Stimulated activated effector memory CD8-positive, alpha-beta T cell treated with anti-CD3 and anti-CD28 coated beads, Interleukin-12 subunit alpha, Interleukin-12 subunit beta, amount 100 ng/mL, for 72 hours (primary cell): ENCODE measurements around the gene APOC3.

Experiments
- ATAC-seq: fragments of 150-1000 bp; cut with Tn5 transposase; 2 replicates; pipeline ENCODE4 v1.10.0; 2021
- DNase-seq, 2 donors: peaks; one replicate each; pipeline ENCODE4 v3.0.0; 2021 to 2022; ENCODE audit warnings: low spot score in 2 of 2
- H3K27ac Mint-ChIP-seq: one replicate; pipeline ENCODE4 v1.8.0; 2022; ENCODE audit warnings: mild to moderate bottlenecking, mixed read lengths
- H3K36me3 Mint-ChIP-seq: one replicate; pipeline ENCODE4 v1.8.0; 2022; ENCODE audit warnings: mild to moderate bottlenecking, mixed read lengths
- H3K4me1 Mint-ChIP-seq: one replicate; pipeline ENCODE4 v1.8.0; 2022; ENCODE audit warnings: mixed read lengths
- H3K4me3 Mint-ChIP-seq: one replicate; pipeline ENCODE4 v1.8.0; 2022; ENCODE audit warnings: mild to moderate bottlenecking, mixed read lengths
- H3K9me3 Mint-ChIP-seq: one replicate; pipeline ENCODE4 v1.8.0; 2022; ENCODE audit warnings: mixed read lengths

The APOC3 gene

DNA sequence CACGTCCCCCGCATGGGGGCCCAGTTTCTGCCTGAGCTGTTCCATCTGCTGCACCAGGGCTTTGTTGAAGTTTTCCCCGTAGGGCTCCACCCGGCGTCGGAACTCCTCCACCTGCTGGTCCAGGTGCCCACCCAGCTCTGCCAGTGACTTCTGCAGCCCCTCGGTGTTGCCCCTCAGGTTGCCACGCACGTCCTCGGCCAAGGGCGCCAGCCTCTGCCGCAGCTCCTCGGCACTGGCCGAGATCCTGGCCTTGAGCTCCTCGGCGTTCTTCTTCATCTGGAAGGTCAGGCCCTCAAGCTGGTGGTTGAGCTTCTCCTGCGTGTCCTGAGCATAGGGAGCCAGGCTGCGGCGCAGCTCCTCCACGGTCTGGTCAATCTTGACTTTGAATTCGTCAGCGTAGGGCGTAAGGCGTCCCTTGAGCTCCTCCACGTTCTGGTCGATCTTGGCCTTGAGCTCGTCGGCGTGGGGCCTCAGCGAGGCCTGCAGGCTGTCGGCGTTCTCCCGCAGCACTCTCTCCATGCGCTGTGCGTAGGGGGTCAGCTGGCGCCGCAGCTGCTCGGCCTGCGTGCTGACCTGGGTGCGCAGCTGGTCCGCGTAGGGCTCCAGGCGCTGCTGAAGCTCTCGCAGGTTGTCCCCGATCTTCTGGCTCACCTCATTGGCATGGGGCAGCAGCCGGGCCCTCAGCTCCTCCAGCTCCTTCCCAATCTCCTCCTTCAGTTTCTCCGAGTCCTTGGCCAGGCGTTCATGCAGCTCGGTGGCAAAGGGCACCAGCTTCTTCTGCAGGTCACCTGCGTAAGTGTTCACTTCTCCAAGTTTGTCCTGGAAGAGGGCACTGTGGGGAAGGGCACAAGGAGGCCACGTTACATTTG is 8.4 kb upstream of the APOC3 start:
- Mint-ChIP-seq H3K27ac (no peak overlapping the region), H3K4me1 (no peaks in the 10 kb centered on the region), H3K4me3 (no peak overlapping the region), H3K36me3 (no peaks in the 10 kb centered on the region), H3K9me3 (no peaks in the 10 kb centered on the region)
- ATAC-seq, result no peak
- DNase-seq, result no peak

GRCh38 chr11:116822575-116822974 is 7.1 kb upstream of the APOC3 start:
- Mint-ChIP-seq H3K36me3 (no peaks in the 10 kb centered on the region), H3K27ac (no peak overlapping the region), H3K4me1 (no peaks in the 10 kb centered on the region), H3K9me3 (no peaks in the 10 kb centered on the region), H3K4me3 (no peak overlapping the region)
- no peak for ATAC-seq
- no peak for DNase-seq

DNA sequence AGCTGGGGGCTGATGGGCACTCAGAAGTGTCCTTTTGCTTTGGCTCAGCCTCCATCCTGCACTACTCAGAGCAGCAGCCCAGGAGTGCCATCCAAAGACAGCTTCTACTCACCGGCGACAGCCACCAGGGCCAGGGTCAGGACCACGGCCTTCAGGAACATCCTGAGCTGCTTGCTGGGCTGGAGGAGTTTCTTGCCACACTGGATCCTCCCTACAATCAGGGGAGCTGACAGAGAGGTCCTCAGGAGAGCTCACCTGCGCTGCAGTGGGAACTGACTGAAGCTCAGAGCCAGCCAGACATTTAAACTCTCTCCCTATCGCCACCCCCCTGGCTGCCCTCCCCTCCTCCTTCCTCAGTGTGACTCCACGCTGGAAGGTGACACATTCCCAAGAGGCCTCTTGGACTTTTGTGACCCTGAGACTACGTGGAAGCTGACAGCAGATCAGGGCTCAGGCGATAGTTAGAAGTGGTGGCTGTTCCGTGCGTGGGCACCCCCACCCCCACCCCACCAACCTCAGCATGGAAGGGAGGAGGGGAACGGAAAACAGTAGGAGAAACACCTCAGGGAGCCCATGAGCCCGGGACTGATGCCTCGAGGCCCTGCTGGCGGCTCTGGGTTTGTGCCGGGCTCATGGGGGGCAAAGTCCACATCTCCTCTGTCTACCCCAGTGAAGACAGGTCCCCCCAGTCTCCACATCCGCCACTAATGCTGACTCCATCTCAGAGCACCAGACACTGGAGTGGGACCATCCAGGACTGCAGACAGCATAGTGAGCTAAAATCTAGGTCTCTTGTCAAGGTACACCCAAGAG is 6.5 kb upstream of the APOC3 start, which contains the start of gene APOA4:
APOA4 (minus strand) TSS at position 274 of the 813 bp plus-strand sequence; CDS start at position 161, 113 bp downstream.
- DNase-seq (no peak), ATAC-seq (no peak)
- H3K4me3 Mint-ChIP-seq, result no peak within 1 kb of the TSS
- H3K4me1 Mint-ChIP-seq, result no peaks in the 10 kb centered on the region
- no peaks in the 10 kb centered on the region for H3K9me3 Mint-ChIP-seq
- H3K27ac Mint-ChIP-seq, result no peak within 1 kb of the TSS
- H3K36me3 Mint-ChIP-seq, result no peaks in the 10 kb centered on the region

DNA sequence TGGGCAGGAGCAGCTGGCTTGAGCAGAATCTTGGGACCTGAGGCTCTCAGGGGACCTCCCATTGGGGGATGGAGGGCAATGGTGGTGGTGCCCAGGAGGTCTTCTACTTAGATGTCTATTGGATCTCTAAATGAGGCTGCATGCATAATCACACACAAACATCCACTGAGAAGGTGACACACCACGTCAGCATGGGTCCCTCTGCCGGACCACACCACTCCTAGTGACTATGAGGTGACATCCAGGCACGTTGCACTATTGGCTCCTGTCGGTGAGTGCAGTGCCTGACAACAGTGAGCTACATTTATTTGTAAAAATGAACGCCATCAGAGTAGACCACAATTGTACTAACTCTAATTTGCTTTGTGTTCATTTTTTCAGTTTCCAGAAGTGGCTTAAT is 4.3 kb upstream of the APOC3 start:
- Mint-ChIP-seq H3K27ac (no peak overlapping the region), H3K9me3 (no peaks in the 10 kb centered on the region), H3K4me3 (no peak overlapping the region), H3K36me3 (no peaks in the 10 kb centered on the region), H3K4me1 (no peaks in the 10 kb centered on the region)
- no peak for DNase-seq
- ATAC-seq, result no peak

DNA sequence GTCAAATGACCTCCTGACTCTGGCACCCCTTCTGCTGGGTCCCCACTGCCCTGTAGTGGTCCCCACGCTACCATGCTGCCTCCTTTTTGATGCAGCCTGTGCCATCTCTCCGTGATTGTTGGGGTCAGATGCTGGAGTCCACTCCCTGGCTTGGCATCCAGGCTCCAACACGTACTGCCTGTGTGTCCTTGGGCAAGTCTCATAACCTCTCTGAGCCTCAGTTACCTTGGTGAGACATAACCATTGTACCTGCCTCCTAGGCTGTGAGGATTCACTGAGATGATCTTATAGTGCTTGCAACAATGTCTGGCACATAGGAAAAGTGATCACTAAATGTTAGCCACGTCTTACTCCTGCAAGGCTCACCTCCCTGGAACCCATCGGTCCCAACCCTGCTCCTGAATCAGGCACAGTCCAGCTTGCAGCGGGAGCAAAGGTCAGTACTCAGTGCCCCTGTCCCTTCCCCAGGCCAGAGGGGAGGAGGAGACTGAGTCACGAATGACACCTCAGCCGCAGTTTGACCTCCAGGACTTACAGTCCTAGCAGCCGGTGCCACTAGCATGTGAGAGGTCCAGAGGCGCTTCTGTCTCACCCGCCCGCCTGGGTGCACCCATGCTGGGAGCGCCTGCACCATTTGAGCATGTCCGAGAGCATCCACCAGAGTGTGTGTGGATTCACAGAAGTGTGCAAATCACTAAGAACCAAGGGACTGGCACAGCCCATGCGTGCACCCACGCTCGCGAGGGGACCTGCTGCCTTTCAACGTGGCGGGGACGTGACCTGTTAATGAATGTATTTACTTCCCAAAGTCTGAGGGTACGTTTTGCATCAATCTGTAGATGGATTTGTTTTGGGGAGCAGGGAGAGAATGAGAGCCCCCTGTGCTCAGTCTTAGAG is 3.6 kb upstream of the APOC3 start:
- Mint-ChIP-seq H3K4me1 (no peaks in the 10 kb centered on the region), H3K9me3 (no peaks in the 10 kb centered on the region), H3K4me3 (no peak overlapping the region), H3K36me3 (no peaks in the 10 kb centered on the region), H3K27ac (no peak overlapping the region)
- DNase-seq (no peak), ATAC-seq (no peak)

DNA sequence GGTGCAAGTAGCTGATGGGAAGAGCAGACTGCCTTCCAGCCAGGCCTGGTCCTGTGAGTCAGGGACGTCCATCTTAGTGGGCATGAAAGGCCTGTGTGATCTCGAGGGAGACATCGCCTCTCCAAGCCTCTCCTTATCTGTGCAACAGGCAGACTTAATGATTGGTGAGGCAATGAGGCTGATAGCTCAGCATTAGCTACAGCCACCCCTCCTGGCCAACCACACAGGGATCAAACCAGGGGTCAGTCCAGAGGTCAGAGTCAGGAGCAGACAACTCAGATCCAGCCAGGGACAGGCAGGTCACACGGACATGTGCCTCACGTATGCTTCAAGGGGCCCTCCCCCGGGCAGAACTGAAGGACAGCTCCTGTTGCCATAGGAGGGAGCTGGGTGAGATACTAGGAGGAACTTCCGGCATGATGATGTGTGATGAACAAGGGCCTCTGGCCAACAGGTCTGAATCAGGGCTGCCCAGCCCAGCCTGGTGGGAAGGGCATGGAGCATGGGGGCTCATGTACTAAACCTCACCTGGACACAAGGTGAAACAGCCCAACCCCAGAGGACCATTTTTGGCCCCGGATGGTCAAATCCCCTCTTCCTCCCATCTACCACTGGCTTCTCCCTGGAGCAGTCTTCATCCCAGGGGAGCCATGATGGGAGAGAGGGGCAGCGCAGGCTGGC is 2.8 kb upstream of the APOC3 start:
- Mint-ChIP-seq H3K4me1 (no peaks in the 10 kb centered on the region), H3K27ac (no peak overlapping the region)
- no peak for ATAC-seq

GRCh38 chr11:116827461-116827860 is 2.2 kb upstream of the APOC3 start:
- Mint-ChIP-seq H3K36me3 (no peaks in the 10 kb centered on the region), H3K4me3 (no peak overlapping the region), H3K4me1 (no peaks in the 10 kb centered on the region), H3K27ac (no peak overlapping the region), H3K9me3 (no peaks in the 10 kb centered on the region)
- no peak for DNase-seq
- ATAC-seq, result no peak

More for the DNA sequence above, 2.8 kb upstream of the APOC3 start:
- H3K4me3 Mint-ChIP-seq, result no peak overlapping the region
- H3K36me3 Mint-ChIP-seq, result no peaks in the 10 kb centered on the region
- no peaks in the 10 kb centered on the region for H3K9me3 Mint-ChIP-seq
- no peak for DNase-seq

- Mint-ChIP-seq H3K36me3 (no peaks in the 10 kb centered on the region), H3K9me3 (no peaks in the 10 kb centered on the region), H3K27ac (no peak overlapping the region)
Observed at GRCh38 chr11:116828632-116829524, 829 bp upstream of the APOC3 start.

GRCh38 chr11:116830184-116830912 is 641 bp downstream of the APOC3 start:
- Mint-ChIP-seq H3K27ac (no peak overlapping the region), H3K9me3 (no peaks in the 10 kb centered on the region), H3K4me1 (peaks cover 8% of the 10 kb centered on the region), H3K36me3 (no peaks in the 10 kb centered on the region), H3K4me3 (no peak overlapping the region)
- no peak for ATAC-seq
- DNase-seq, result no peak

More at GRCh38 chr11:116828632-116829524, 829 bp upstream of the APOC3 start:
- H3K4me1 Mint-ChIP-seq, result no peaks in the 10 kb centered on the region
- DNase-seq, result no peak
- no peak overlapping the region for H3K4me3 Mint-ChIP-seq
- ATAC-seq, result no peak

DNA sequence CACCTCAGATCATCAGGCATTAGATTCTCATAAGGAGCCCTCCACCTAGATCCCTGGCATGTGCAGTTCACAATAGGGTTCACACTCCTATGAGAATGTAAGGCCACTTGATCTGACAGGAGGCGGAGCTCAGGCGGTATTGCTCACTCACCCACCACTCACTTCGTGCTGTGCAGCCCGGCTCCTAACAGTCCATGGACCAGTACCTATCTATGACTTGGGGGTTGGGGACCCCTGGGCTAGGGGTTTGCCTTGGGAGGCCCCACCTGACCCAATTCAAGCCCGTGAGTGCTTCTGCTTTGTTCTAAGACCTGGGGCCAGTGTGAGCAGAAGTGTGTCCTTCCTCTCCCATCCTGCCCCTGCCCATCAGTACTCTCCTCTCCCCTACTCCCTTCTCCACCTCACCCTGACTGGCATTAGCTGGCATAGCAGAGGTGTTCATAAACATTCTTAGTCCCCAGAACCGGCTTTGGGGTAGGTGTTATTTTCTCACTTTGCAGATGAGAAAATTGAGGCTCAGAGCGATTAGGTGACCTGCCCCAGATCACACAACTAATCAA is 2.2 kb downstream of the APOC3 start:
- H3K4me3 Mint-ChIP-seq, result no peak overlapping the region
- ATAC-seq, result no peak
- H3K9me3 Mint-ChIP-seq, result no peaks in the 10 kb centered on the region
- no peak for DNase-seq
- no peak overlapping the region for H3K27ac Mint-ChIP-seq
- H3K36me3 Mint-ChIP-seq, result no peaks in the 10 kb centered on the region
- H3K4me1 Mint-ChIP-seq, result peaks cover 11% of the 10 kb centered on the region

GRCh38 chr11:116832350-116833290 is 2.9 kb downstream of the APOC3 start:
- Mint-ChIP-seq H3K27ac (no peak overlapping the region), H3K4me3 (no peak overlapping the region), H3K4me1 (peaks cover 11% of the 10 kb centered on the region), H3K9me3 (no peaks in the 10 kb centered on the region), H3K36me3 (peaks cover 5% of the 10 kb centered on the region)
- no peak for ATAC-seq
- no peak for DNase-seq

- DNase-seq, result no peak
- ATAC-seq, result no peak
- H3K9me3 Mint-ChIP-seq, result no peaks in the 10 kb centered on the region
- H3K4me1 Mint-ChIP-seq, result peaks cover 11% of the 10 kb centered on the region
- no peak overlapping the region for H3K27ac Mint-ChIP-seq
- no peak overlapping the region for H3K4me3 Mint-ChIP-seq
- peaks cover 5% of the 10 kb centered on the region for H3K36me3 Mint-ChIP-seq
Observed at GRCh38 chr11:116833491-116833815, 3.7 kb downstream of the APOC3 start.
